Renal pelvis (tissue), 4 donors: Measurements from ENCODE around the gene MRC2. TPM values are rescaled to one million over a fixed set of nuclear protein-coding genes. Genes with fewer than 3 reads are reported as not detected.
"Not testable (repeated sequence)": the region's sequence is repeated elsewhere in the genome, so short reads cannot be mapped to it uniquely, and the experiment has no call there.

Source experiments
- DNase-seq: peaks from one replicate; pipeline ENCODE4 v3.0.0-alpha.2; 2013
- polyA plus RNA-seq, 3 donors: library from polyadenylated mRNA; unstranded; fragments of 120-200 nt; gene quantifications; one replicate each; pipeline ENCODE4 v1.2.1, GENCODE V29; 2013; ENCODE audit not compliant: insufficient read length in 3 of 3

Gene MRC2
- polyA plus RNA-seq, 3 donors = 57.8 to 80.6 (median 79.6) TPM

DNA sequence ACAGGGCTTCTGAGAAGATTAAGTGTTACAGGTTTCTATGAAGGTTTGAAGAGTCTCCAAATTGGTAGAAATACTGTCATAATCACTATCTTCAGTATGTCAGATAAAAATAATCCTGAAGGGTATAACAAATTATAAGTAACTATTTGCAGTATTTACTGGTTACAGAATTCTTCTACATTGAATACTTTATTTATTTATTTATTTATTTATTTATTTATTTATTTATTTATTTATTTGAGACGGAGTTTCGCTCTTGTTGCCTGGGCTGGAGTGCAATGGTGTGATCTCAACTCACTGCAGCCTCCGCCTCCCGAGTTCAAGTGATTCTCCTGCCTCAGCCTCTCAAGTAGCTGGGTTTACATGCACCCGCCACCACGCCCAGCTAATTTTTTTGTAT lies 23.7 kb upstream of the MRC2 start:
- not testable (repeated sequence) for DNase-seq

DNA sequence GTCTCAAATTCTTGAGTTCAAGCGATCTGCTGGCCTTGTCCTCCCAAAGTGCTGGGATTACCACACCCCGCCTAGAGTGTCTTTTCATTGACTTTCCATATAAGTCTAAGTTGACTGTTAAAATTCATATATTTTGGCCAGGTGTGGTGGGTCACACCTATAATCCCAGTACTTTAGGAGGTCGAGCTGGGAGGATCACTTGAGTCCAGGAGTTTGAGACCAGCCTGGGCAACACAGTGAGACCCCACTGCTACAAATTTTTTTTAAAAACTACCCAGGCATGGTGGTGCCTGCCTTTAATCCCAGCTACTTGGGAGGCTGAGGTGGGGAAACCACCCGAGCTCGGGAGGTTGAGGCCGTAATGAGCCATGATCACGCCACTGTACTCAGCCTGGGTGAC lies 21.9 kb upstream of the MRC2 start:
- DNase-seq = no peak

GRCh38 chr17:62611292-62611691 lies 16.2 kb upstream of the MRC2 start:
- no peak for DNase-seq

DNA sequence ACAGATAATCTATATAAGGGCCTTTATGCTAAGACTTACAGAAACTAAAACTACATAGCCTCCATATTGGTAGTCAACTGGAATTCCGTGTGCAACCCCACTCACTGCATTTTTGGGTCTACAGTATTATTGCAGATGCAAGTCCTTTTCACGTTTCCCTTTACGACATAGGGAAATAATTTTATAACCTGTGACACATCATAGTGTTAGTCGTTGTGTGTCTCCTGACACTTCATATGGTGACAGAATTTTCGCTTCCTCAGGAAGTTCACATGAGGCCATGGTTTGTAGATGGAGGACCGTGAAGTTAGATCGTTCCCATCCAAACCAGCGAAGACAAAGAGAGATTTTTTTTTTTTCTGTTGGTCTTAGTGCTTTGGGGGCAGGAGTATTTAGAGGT lies 15.7 kb upstream of the MRC2 start:
- DNase-seq = no peak

DNA sequence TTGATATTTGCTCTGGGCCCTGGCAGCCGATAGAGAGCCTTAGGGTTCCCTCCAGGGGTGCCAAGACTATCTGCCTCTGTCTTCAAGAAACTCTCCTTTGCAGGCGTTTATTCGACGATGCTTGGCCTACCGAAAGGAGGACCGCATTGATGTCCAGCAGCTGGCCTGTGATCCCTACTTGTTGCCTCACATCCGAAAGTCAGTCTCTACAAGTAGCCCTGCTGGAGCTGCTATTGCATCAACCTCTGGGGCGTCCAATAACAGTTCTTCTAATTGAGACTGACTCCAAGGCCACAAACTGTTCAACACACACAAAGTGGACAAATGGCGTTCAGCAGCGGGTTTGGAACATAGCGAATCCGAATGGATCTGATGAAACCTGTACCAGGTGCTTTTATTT lies 15.2 kb upstream of the MRC2 start:
- DNase-seq = not testable (repeated sequence)

DNA sequence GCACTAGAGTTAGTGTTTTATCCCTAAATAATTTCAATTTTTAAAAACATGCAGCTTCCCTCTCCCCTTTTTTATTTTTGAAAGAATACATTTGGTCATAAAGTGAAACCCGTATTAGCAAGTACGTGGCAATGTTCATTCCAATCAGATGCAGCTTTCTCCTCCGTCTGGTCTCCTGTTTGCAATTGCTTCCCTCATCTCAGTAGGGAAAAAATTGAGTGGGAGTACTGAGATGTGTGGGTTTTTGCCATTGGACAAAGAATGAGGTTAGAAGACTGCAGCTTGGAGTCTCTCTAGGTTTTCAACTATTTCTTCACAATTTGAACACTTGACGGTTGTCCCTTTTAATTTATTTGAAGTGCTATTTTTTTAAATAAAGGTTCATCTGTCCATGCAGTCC lies 14.4 kb upstream of the MRC2 start:
- not testable (repeated sequence) for DNase-seq

GRCh38 chr17:62614142-62614541 lies 13.3 kb upstream of the MRC2 start:
- no peak for DNase-seq

GRCh38 chr17:62615503-62615902 lies 12.0 kb upstream of the MRC2 start:
- DNase-seq = no peak

DNA sequence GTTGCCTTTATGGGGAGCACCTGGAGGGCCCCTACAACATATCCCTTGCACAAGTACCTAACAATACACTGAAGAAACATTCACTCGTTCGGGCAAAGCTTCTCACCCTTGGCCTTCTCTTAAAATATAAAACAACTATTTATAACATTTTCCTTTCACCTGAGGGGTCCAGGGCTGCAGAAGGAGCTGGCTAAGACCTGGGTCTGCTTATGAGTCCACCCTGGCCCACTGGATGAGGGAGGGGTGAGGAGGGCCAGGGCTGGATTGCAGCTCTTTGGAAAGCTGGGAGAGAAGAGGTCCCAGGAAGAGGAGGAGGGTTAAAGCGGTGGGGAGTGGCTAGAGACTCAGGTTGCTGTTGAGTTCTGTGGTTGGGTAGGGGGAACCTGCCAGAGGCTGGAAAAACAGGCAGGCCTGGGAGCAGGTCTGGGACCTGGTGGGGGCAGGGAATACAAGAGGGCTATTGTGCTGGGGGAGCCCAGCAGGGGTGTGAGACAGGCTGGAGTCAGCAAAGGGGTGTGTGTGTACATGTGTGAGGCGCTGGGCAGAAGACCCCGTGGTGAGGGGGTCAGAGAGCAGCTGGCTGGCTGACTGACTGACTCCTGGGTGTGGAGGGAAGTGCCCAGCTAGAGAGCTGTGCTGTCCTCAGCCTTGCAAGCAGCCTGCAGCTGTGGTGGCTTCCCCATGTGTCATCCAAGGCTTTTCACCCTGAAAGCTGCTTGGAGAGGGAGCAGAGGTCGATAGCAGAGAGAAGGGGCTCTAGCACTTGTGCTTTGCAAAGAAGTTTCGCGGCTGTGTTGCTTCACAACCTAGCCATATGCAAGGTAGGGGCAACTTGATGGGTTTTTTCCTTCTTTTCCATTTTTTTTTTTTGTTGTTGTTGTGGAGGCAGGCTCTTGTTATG lies 10.2 kb upstream of the MRC2 start:
- no peak for DNase-seq

DNA sequence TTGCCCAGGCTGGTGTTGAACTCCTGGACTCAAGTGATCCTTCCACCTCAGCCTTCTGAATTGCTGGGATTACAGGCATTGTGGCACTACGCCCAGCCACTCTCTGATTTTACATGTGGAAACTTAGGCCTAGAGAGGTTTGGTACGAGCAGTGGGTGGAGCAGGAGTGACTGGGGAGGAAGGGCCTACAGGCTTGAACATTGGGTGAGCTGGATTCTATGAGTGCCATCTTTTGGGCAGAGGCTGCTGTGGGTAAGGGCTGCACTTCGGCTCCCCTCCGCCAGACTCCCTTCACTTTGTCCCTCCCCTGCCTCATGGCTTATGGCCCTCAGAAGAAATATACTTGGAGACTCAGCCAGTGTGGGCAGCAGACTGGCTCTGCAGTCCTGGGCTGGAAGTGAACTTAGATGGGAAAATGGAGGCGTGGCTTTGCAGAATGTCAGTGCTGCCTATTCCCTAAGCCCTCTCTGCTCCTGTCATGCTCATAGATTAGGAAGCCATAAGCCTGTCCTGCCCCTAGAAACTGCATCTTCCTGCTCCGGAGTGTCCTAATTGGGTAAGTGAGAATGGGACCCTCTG lies 9.5 kb upstream of the MRC2 start:
- DNase-seq = no peak

- no peak for DNase-seq
Observed at GRCh38 chr17:62618647-62619416, 8.6 kb upstream of the MRC2 start.

- DNase-seq = no peak
Observed at GRCh38 chr17:62619417-62620155, 7.9 kb upstream of the MRC2 start.

- DNase-seq = no peak
Observed at GRCh38 chr17:62621223-62621622, 6.2 kb upstream of the MRC2 start.

DNA sequence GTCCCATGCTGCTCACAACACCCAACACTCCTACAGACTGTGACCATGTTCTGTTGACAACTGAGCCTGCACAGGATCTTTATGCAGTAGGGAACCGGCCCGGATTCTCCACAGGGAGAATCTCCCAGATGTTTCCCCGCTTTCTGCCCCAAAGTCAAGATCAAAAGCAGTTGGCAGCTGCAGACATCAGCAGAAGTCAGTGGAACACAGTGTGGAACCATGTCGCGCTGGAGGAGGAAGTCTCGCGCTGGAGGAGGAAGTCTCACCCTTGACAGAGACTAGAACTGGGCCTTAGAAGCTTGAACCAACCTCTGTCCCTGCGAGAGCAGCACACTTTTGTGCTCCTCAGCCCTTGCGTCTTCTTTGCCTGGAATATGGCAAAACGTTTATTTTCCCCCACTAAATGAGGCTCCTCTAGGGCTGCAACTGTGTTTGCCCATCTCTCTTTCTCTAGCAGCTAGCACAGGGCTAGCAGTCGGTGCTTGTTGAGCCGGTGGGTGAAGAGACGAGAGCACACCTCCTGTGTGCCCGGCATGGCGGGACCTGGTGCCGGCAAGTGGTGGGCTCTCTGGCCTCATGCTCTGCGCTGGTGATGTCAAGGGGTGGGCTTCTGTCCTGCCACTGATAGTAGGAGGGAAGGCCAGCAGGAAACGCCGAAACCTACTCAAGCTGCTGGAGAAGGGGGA lies 2.1 kb upstream of the MRC2 start:
- no peak for DNase-seq

DNA sequence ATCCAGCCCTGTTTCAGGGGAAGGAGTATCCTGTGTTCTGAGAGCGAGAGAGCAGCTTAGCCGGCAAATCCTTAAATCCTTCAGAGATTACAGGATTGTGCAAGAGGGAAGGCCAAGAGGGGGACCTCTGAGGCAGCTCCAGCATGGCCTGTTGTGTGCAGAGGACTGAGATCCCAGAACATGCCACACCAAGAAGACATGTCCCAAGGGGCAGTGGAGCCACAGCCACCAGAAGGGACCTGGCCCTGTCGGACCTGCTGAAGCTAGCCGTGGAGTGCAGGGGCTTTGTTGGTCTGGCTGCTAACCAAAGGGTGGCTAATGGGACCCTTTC lies 1.6 kb upstream of the MRC2 start:
- no peak for DNase-seq

DNA sequence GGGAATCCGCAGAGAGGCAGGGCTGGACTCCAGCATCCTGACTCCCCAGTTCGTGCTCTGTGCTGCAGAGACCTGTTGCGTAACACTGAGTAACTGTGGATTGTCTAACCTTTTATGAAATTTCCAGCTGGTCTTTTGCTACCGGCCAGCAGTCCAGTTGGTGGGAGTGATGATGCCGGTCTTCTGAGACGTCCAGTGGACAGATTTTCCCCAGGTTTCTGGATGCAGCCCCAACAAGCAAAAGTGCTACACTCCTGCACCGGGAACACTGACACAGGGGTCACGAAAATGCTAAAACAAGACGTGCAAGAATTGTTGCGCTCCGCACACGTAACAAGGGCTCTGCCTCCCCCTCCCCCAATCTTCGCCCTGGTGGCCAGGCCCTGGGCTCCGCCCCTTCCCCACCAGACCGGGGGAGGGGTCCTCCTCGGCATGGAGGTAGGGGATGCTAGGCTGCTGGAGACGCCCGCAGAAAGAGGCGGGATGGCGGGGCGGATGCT lies 701 bp upstream of the MRC2 start:
- peak; percentile 79 for DNase-seq

- peak; percentile 79 for DNase-seq
Observed at GRCh38 chr17:62627904-62628633, 599 bp downstream of the MRC2 start.

GRCh38 chr17:62628831-62629555 lies 1.5 kb downstream of the MRC2 start:
- DNase-seq = peak; percentile 28

DNA sequence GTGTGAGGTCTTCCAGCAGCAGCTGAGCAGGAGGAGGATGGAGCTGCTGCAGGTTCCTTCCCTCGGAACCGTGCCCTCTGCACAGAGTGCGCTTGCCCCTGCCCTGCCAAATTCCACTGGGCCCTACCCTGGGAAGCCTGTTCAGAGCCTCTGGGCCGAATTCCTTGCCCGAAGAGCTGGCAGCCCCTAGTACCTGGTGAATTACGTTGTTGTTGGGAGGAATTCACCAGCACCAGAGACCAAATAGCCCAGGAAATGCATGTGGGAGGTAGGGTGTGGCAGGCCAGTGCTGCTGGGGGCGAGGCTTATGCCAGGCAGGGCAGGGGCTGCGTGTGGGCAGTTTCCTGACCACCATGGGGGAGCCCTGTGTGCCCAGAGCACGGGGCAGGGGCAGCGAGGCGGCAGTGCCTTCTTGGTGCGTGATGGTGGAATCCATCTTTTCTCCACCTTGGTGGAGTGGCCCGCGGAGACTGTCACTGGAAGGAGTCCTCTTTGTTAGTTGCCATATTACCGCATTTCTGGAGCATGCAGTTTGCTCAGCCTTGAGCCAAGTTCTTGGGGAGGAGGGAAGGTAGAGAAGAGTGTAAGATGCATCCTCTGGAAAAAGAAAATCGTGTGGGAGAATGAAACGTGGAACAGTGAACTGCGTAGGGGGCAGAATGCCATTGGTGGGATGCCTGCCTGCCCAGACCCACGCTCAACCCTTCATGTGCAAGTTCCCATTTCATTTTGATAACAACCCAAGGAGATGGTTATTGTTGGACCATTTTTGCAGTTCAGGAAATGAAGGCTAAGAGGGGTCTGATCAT lies 2.3 kb downstream of the MRC2 start:
- no peak for DNase-seq
